Measurements from ENCODE around the gene MAPK8IP1.

The MAPK8IP1 gene

DNA sequence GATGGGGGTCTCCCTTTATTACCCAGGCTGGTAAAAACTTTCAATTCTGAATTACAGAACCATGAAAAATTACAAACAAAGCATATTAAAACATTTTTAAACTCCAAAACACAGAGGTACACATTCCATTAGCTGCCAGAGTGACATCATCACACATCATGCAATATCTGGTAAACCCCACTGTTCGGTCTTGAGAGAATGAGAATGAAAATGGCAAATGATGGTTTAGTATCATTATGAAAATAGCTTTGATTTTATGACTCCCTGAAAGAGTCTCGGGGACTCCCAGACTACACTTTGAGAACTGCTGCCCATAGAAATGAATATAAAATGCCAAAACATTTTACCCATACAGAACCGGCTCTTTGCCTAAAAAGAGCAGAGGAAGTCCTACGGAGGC lies 55.8 kb downstream of the MAPK8IP1 start:
- Histone ChIP-seq H3K9me3 (ENCODE audit: control insufficient read depth, low read length) (no peaks in the 10 kb centered on the region), H3K27me3 (replicated peaks; ENCODE audit: control insufficient read depth, insufficient read depth, low read length) (no peaks in the 10 kb centered on the region), H3K4me1 (ENCODE audit: control insufficient read depth, insufficient read depth, low read length) (peaks cover 8% of the 10 kb centered on the region), H3K9ac (ENCODE audit: low read length) (no peak overlapping the region), H3K36me3 (ENCODE audit: control insufficient read depth, insufficient read depth, low read length, severe bottlenecking) (peaks cover 61% of the 10 kb centered on the region), H3K4me3 (ENCODE audit: low read length) (no peak overlapping the region)
- no peak for DNase-seq (ENCODE audit: low read depth)

DNA sequence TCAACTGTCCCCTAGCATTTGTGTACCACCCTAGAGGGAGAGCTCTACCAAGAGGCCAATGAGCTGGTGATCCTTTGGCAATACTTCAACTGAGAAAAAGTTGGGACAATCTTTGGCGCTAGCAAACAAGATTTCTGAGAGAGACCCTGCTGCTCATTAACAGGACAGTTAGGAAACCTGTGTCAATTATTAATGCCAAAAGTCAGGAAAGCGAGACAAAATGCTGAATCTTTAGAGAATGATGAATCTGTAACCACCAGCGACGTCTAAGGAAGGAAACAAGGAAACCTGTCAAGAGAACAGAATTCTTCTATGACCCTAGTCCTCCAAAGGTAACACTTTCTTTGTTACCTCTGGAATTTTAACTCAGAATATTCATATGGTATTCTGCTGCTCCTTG lies 56.9 kb downstream of the MAPK8IP1 start:
- Histone ChIP-seq H3K9ac (ENCODE audit: low read length) (no peak overlapping the region), H3K4me3 (ENCODE audit: low read length) (no peak overlapping the region), H3K4me1 (ENCODE audit: control insufficient read depth, insufficient read depth, low read length) (peaks cover 8% of the 10 kb centered on the region), H3K36me3 (ENCODE audit: control insufficient read depth, insufficient read depth, low read length, severe bottlenecking) (peaks cover 59% of the 10 kb centered on the region), H3K27me3 (replicated peaks; ENCODE audit: control insufficient read depth, insufficient read depth, low read length) (no peaks in the 10 kb centered on the region), H3K9me3 (ENCODE audit: control insufficient read depth, low read length) (no peaks in the 10 kb centered on the region)
- no peak for DNase-seq (ENCODE audit: low read depth)

DNA sequence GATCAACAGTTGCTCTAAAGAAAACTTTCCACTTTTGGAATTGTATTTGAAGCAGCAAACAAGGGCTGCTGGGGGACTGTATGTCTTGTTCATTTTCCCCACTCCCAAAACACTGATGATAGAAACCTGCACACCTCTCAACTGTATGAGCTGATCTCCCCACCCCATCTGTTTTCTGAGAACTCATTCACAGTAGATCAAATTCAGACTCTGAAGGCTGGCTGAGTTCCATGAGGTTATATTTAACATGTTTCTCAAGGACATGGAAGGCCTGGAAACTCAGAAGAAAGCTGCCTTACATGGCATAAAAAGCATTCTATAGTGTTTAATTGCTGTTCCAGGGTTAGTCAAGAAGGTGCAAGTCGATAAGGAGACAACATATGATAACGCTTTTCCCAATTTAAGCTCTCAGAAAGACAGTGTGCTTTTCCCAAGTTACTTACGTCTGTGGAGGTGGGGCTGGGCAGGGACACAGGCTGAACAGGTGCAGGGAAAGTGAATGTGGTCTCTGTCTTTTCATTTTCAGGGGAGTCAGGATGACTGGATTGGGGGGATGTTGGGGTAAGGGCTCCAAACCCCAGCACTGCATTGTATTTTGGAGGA lies 60.0 kb downstream of the MAPK8IP1 start:
- Histone ChIP-seq H3K36me3 (ENCODE audit: control insufficient read depth, insufficient read depth, low read length, severe bottlenecking) (peaks cover 76% of the 10 kb centered on the region), H3K27me3 (replicated peaks; ENCODE audit: control insufficient read depth, insufficient read depth, low read length) (no peaks in the 10 kb centered on the region), H3K4me3 (ENCODE audit: low read length) (no peak overlapping the region), H3K4me1 (ENCODE audit: control insufficient read depth, insufficient read depth, low read length) (peaks cover 12% of the 10 kb centered on the region), H3K9me3 (ENCODE audit: control insufficient read depth, low read length) (no peaks in the 10 kb centered on the region), H3K9ac (ENCODE audit: low read length) (no peak overlapping the region)
- no peak for DNase-seq (ENCODE audit: low read depth)

DNA sequence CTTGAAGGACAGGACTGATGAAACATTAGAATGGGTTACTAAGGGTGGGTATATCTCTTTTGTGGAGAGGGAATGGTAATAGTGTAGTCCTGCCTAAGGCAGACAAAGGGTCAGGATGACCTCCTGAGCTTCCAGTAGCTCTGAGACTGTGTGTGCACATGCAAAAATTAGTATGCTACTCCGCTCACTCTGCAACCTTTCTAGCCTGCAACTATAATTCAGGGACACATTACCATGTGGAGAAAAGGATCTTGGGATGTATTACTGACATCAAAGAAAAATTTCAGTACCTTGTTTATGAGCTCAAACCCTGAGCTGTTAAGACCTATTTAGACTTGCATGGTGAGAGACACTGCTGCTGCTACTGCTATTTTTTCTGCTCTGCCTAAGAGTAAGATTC lies 62.4 kb downstream of the MAPK8IP1 start:
- no peak for DNase-seq (ENCODE audit: low read depth)
- peaks cover 72% of the 10 kb centered on the region for H3K36me3 ChIP-seq (ENCODE audit: control insufficient read depth, insufficient read depth, low read length, severe bottlenecking)

DNA sequence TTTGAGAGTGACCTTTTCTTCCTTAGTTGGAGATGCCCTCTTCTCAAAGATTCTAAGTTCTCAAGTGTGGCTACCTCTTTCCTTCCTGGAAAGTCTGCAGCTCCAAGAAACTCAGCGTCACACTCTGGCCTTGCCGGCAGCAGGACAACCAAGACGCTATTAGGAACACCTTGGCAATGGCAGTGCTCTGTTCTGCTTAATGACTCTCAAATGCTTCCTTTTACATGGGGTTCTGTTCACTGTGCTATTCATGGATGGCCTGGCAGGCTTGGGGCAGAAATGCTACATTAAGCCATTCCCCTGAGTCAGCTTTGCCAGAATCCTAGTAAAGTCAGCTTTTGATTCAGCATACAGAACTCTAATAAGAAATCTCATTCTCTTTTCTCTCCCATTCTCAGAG lies 62.9 kb downstream of the MAPK8IP1 start:
- Histone ChIP-seq H3K4me3 (ENCODE audit: low read length) (no peak overlapping the region), H3K27me3 (replicated peaks; ENCODE audit: control insufficient read depth, insufficient read depth, low read length) (no peaks in the 10 kb centered on the region), H3K4me1 (ENCODE audit: control insufficient read depth, insufficient read depth, low read length) (peaks cover 12% of the 10 kb centered on the region), H3K9ac (ENCODE audit: low read length) (no peak overlapping the region), H3K9me3 (ENCODE audit: control insufficient read depth, low read length) (no peaks in the 10 kb centered on the region), H3K36me3 (ENCODE audit: control insufficient read depth, insufficient read depth, low read length, severe bottlenecking) (peaks cover 74% of the 10 kb centered on the region)
- no peak for DNase-seq (ENCODE audit: low read depth)

More for the DNA sequence above, 62.4 kb downstream of the MAPK8IP1 start:
- peaks cover 12% of the 10 kb centered on the region for H3K4me1 ChIP-seq (ENCODE audit: control insufficient read depth, insufficient read depth, low read length)
- no peaks in the 10 kb centered on the region for H3K27me3 ChIP-seq (replicated peaks; ENCODE audit: control insufficient read depth, insufficient read depth, low read length)
- H3K9ac ChIP-seq (ENCODE audit: low read length): no peak overlapping the region
- no peak overlapping the region for H3K4me3 ChIP-seq (ENCODE audit: low read length)
- no peaks in the 10 kb centered on the region for H3K9me3 ChIP-seq (ENCODE audit: control insufficient read depth, low read length)

DNA sequence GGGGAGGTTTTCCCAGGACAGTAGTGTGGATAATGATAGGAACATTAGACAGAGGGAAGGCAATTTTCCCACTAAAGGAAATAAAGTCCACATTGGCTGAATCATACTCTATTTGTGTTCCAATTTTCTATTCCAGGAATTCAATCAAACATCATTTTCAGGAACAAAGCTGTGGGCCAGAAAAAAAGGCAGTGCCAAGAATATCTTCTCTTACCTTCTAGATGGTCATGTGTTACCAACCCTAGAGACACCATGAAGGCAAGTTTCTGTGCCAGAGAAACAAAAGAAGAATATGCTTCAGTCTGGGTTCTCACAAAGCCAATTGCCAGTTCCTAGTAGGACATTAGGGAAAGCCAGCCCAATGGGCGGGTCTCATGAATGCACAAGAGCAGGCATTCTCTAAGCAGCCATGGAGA lies 64.5 kb downstream of the MAPK8IP1 start:
- DNase-seq (ENCODE audit: low read depth): no peak
- Histone ChIP-seq H3K4me1 (ENCODE audit: control insufficient read depth, insufficient read depth, low read length) (peaks cover 12% of the 10 kb centered on the region), H3K4me3 (ENCODE audit: low read length) (no peak overlapping the region), H3K27me3 (replicated peaks; ENCODE audit: control insufficient read depth, insufficient read depth, low read length) (no peaks in the 10 kb centered on the region), H3K9ac (ENCODE audit: low read length) (no peak overlapping the region), H3K9me3 (ENCODE audit: control insufficient read depth, low read length) (no peaks in the 10 kb centered on the region), H3K36me3 (ENCODE audit: control insufficient read depth, insufficient read depth, low read length, severe bottlenecking) (peaks cover 65% of the 10 kb centered on the region)
